ENCODE measurements around the gene SOBP.

SOBP gene

DNA sequence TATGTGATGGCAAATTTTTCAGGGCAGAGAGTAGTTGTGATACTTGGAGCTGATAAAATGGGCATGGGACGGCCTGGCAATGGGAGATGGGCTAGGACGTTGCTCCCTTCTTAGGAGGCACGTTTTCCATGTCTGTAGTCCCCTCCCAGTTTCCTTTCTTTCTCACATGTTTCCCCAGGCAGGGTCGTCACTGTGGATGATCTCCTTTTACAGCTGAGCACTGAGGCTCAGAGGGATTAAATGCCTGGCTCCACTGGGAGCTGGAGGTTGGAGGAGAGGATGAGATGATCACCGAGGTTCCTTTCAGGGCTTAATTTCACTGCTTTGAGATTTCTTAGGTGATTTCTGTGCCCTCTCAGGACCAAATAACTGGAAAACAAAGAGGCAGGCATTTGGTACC lies 136.7 kb downstream of the SOBP start (continued):
- TF ChIP-seq, protein P1, sequence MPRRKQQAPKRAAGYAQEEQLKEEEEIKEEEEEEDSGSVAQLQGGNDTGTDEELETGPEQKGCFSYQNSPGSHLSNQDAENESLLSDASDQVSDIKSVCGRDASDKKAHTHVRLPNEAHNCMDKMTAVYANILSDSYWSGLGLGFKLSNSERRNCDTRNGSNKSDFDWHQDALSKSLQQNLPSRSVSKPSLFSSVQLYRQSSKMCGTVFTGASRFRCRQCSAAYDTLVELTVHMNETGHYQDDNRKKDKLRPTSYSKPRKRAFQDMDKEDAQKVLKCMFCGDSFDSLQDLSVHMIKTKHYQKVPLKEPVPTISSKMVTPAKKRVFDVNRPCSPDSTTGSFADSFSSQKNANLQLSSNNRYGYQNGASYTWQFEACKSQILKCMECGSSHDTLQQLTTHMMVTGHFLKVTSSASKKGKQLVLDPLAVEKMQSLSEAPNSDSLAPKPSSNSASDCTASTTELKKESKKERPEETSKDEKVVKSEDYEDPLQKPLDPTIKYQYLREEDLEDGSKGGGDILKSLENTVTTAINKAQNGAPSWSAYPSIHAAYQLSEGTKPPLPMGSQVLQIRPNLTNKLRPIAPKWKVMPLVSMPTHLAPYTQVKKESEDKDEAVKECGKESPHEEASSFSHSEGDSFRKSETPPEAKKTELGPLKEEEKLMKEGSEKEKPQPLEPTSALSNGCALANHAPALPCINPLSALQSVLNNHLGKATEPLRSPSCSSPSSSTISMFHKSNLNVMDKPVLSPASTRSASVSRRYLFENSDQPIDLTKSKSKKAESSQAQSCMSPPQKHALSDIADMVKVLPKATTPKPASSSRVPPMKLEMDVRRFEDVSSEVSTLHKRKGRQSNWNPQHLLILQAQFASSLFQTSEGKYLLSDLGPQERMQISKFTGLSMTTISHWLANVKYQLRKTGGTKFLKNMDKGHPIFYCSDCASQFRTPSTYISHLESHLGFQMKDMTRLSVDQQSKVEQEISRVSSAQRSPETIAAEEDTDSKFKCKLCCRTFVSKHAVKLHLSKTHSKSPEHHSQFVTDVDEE (CRISPR knock-in tag; IDR thresholded peaks at IDR 0.05) = no peak
- no peak for TF ChIP-seq ZFP30 (CRISPR knock-in tag; IDR thresholded peaks at IDR 0.05)
- TF ChIP-seq ZNF565 (CRISPR knock-in tag; conservative IDR thresholded peaks at IDR 0.05; ENCODE audit: low read depth) = no peak
- no peak for TF ChIP-seq CSDC2 (CRISPR knock-in tag; IDR thresholded peaks at IDR 0.05)
- TF ChIP-seq TOX (CRISPR knock-in tag; IDR thresholded peaks at IDR 0.05; ENCODE audit: borderline replicate concordance) = no peak
- no peak for TF ChIP-seq ZNF70 (CRISPR knock-in tag; IDR thresholded peaks at IDR 0.05)
- no peak for TF ChIP-seq SNAI2 (CRISPR knock-in tag; IDR thresholded peaks at IDR 0.05)

DNA sequence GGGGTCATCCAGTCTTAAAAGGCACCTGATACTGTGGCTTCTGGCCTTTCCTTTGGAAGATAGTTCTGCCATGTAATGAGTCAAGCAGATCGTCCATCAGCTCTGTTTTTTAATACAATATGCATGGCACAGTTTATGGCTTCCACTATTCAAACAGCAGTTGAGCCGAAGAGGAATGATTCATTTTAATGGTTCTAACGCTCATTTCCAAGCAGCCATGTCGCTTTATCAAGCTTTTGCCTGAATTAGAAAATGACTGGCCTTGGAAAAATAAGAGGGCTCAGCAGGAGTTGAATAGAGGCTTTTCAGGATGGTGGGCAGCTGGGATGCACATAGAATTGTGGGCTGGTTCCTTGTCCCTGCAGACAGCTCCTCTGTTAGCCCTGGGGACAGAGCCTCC lies 138.1 kb downstream of the SOBP start:
- no peak for ATAC-seq
- TF ChIP-seq TOX (CRISPR knock-in tag; IDR thresholded peaks at IDR 0.05; ENCODE audit: borderline replicate concordance) (no peak), ZNF565 (CRISPR knock-in tag; conservative IDR thresholded peaks at IDR 0.05; ENCODE audit: low read depth) (no peak), ZNF8 (CRISPR knock-in tag; IDR thresholded peaks at IDR 0.05) (no peak), OSR1 (CRISPR knock-in tag; IDR thresholded peaks at IDR 0.05) (no peak), ISL1 (CRISPR knock-in tag; IDR thresholded peaks at IDR 0.05) (no peak), ZNF70 (CRISPR knock-in tag; IDR thresholded peaks at IDR 0.05) (no peak), BACH2 (CRISPR knock-in tag; IDR thresholded peaks at IDR 0.05; ENCODE audit: borderline replicate concordance) (no peak), RARB (CRISPR knock-in tag; IDR thresholded peaks at IDR 0.05) (no peak), ZFP3 (CRISPR knock-in tag; IDR thresholded peaks at IDR 0.05) (no peak), ZFP30 (CRISPR knock-in tag; IDR thresholded peaks at IDR 0.05) (no peak), SNAI2 (CRISPR knock-in tag; IDR thresholded peaks at IDR 0.05) (no peak), PPARA (CRISPR knock-in tag; IDR thresholded peaks at IDR 0.05; ENCODE audit: borderline replicate concordance) (no peak), ARNTL (CRISPR knock-in tag; IDR thresholded peaks at IDR 0.05; ENCODE audit: borderline replicate concordance, low read depth) (no peak), ESRRG (CRISPR knock-in tag; IDR thresholded peaks at IDR 0.05) (no peak), TCF4 (CRISPR knock-in tag; IDR thresholded peaks at IDR 0.05; ENCODE audit: borderline replicate concordance) (no peak), GLIS3 (CRISPR knock-in tag; IDR thresholded peaks at IDR 0.05) (no peak)
- TF ChIP-seq, protein P1 (CRISPR knock-in tag; IDR thresholded peaks at IDR 0.05) = no peak
- TF ChIP-seq, protein P2, sequence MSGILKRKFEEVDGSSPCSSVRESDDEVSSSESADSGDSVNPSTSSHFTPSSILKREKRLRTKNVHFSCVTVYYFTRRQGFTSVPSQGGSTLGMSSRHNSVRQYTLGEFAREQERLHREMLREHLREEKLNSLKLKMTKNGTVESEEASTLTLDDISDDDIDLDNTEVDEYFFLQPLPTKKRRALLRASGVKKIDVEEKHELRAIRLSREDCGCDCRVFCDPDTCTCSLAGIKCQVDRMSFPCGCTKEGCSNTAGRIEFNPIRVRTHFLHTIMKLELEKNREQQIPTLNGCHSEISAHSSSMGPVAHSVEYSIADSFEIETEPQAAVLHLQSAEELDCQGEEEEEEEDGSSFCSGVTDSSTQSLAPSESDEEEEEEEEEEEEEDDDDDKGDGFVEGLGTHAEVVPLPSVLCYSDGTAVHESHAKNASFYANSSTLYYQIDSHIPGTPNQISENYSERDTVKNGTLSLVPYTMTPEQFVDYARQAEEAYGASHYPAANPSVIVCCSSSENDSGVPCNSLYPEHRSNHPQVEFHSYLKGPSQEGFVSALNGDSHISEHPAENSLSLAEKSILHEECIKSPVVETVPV (CRISPR knock-in tag; IDR thresholded peaks at IDR 0.05) = no peak
- TF ChIP-seq, protein P3, sequence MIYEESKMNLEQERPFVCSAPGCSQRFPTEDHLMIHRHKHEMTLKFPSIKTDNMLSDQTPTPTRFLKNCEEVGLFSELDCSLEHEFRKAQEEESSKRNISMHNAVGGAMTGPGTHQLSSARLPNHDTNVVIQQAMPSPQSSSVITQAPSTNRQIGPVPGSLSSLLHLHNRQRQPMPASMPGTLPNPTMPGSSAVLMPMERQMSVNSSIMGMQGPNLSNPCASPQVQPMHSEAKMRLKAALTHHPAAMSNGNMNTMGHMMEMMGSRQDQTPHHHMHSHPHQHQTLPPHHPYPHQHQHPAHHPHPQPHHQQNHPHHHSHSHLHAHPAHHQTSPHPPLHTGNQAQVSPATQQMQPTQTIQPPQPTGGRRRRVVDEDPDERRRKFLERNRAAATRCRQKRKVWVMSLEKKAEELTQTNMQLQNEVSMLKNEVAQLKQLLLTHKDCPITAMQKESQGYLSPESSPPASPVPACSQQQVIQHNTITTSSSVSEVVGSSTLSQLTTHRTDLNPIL (CRISPR knock-in tag; IDR thresholded peaks at IDR 0.05; ENCODE audit: low read depth) = no peak
- TF ChIP-seq, protein P4, sequence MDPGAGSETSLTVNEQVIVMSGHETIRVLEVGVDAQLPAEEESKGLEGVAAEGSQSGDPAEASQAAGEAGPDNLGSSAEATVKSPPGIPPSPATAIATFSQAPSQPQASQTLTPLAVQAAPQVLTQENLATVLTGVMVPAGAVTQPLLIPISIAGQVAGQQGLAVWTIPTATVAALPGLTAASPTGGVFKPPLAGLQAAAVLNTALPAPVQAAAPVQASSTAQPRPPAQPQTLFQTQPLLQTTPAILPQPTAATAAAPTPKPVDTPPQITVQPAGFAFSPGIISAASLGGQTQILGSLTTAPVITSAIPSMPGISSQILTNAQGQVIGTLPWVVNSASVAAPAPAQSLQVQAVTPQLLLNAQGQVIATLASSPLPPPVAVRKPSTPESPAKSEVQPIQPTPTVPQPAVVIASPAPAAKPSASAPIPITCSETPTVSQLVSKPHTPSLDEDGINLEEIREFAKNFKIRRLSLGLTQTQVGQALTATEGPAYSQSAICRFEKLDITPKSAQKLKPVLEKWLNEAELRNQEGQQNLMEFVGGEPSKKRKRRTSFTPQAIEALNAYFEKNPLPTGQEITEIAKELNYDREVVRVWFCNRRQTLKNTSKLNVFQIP (CRISPR knock-in tag; IDR thresholded peaks at IDR 0.05; ENCODE audit: borderline replicate concordance, low read depth) = no peak

- ATAC-seq = no peak
- TF ChIP-seq, protein P3 (CRISPR knock-in tag; IDR thresholded peaks at IDR 0.05; ENCODE audit: low read depth) = no peak
- TF ChIP-seq, protein P4 (CRISPR knock-in tag; IDR thresholded peaks at IDR 0.05; ENCODE audit: borderline replicate concordance, low read depth) = no peak
- TF ChIP-seq, protein P5, sequence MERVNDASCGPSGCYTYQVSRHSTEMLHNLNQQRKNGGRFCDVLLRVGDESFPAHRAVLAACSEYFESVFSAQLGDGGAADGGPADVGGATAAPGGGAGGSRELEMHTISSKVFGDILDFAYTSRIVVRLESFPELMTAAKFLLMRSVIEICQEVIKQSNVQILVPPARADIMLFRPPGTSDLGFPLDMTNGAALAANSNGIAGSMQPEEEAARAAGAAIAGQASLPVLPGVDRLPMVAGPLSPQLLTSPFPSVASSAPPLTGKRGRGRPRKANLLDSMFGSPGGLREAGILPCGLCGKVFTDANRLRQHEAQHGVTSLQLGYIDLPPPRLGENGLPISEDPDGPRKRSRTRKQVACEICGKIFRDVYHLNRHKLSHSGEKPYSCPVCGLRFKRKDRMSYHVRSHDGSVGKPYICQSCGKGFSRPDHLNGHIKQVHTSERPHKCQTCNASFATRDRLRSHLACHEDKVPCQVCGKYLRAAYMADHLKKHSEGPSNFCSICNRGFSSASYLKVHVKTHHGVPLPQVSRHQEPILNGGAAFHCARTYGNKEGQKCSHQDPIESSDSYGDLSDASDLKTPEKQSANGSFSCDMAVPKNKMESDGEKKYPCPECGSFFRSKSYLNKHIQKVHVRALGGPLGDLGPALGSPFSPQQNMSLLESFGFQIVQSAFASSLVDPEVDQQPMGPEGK (CRISPR knock-in tag; IDR thresholded peaks at IDR 0.05; ENCODE audit: borderline replicate concordance) = no peak
- TF ChIP-seq ZFP30 (CRISPR knock-in tag; IDR thresholded peaks at IDR 0.05) = no peak
- TF ChIP-seq ZNF8 (CRISPR knock-in tag; IDR thresholded peaks at IDR 0.05) = no peak
- TF ChIP-seq PPARA (CRISPR knock-in tag; IDR thresholded peaks at IDR 0.05; ENCODE audit: borderline replicate concordance) = no peak
- no peak for TF ChIP-seq SNAI2 (CRISPR knock-in tag; IDR thresholded peaks at IDR 0.05)
- TF ChIP-seq OSR1 (CRISPR knock-in tag; IDR thresholded peaks at IDR 0.05) = no peak
- TF ChIP-seq CSDC2 (CRISPR knock-in tag; IDR thresholded peaks at IDR 0.05) = no peak
- no peak for TF ChIP-seq ZFP3 (CRISPR knock-in tag; IDR thresholded peaks at IDR 0.05)
- no peak for TF ChIP-seq GLIS3 (CRISPR knock-in tag; IDR thresholded peaks at IDR 0.05)
These were observed 139.0 kb downstream of the SOBP start for GRCh38 chr6:107628878-107629277.

Data from SK-N-SH treated with all-trans-retinoic acid at 6 μM for 48 hours (cell line).